Measurements from ENCODE around the gene ERC2.

Gene ERC2

DNA sequence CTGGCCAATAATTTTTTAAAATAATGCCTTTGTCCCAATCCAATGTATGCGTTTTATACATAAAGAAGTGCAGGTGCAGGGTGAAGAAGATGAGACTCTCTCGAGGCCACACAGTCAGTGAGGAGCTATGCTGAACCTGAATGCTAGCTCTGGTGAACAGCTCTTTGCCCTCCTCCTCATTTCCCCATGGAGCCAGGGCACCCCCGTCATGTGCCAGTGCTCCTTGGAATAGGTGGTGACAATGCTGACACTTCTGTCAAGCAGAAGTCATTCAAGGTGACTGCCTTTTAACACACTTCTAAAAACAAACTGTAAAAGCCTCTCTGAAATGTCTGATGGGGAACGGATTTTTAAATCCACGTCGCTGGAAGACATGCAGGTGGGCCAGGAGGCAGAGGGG is 818.7 kb downstream of the ERC2 start:
- no peak overlapping the region for H2AK5ac ChIP-seq (ENCODE audit: low read length)
- H4K91ac ChIP-seq (ENCODE audit: low read depth, low read length): no peak overlapping the region
- no peaks in the 10 kb centered on the region for H3K27me3 ChIP-seq (ENCODE audit: insufficient read depth, low read length)
- H4K8ac ChIP-seq (ENCODE audit: low read depth, low read length): no peak overlapping the region
- H3K14ac ChIP-seq (ENCODE audit: low read length): no peak overlapping the region
- no peak overlapping the region for H3K9ac ChIP-seq (ENCODE audit: low read length)
- peaks cover 3 to 6% of the 10 kb centered on the region in 2 experiments for H3K4me1 ChIP-seq (ENCODE audit: control insufficient read depth in 1 of 2, insufficient read depth in 2 of 2, low read length in 2 of 2)
- H3K9me3 ChIP-seq (ENCODE audit: insufficient read depth, low read depth, low read length): no peaks in the 10 kb centered on the region
- H3K18ac ChIP-seq (ENCODE audit: low read length): no peak overlapping the region
- H4K12ac ChIP-seq (ENCODE audit: low read depth, low read length): no peak overlapping the region
- DNase-seq: no peak
- no CpG with 5 or more reads among the region's 6 CpGs for WGBS (ENCODE audit: extremely low coverage, insufficient coverage, insufficient read length)
- no peaks in the 10 kb centered on the region for H3K36me3 ChIP-seq (ENCODE audit: control insufficient read depth in 1 of 2, insufficient read depth in 2 of 2, low read length in 2 of 2)
- H3K79me1 ChIP-seq (ENCODE audit: low read length): no peaks in the 10 kb centered on the region
- no peak overlapping the region for H3K27ac ChIP-seq (ENCODE audit: low read depth, low read length)
- H3K79me2 ChIP-seq (ENCODE audit: control insufficient read depth, insufficient read depth, low read length, poor library complexity): no peaks in the 10 kb centered on the region
- no peak overlapping the region for H2BK5ac ChIP-seq (ENCODE audit: low read depth, low read length, poor library complexity)
- H2AFZ ChIP-seq (ENCODE audit: insufficient read depth, low read length, poor library complexity): no peak overlapping the region
- H3K4ac ChIP-seq (ENCODE audit: low read depth, low read length): no peak overlapping the region
- H3K4me2 ChIP-seq (ENCODE audit: low read length): no peak overlapping the region
- no peak overlapping the region for H3K23ac ChIP-seq (ENCODE audit: low read length)
- H2BK12ac ChIP-seq (ENCODE audit: low read length): no peak overlapping the region
- H2BK120ac ChIP-seq (ENCODE audit: insufficient read depth, low read length, poor library complexity): no peak overlapping the region
- no peak overlapping the region for H3K4me3 ChIP-seq (ENCODE audit: low read depth, low read length)

DNA sequence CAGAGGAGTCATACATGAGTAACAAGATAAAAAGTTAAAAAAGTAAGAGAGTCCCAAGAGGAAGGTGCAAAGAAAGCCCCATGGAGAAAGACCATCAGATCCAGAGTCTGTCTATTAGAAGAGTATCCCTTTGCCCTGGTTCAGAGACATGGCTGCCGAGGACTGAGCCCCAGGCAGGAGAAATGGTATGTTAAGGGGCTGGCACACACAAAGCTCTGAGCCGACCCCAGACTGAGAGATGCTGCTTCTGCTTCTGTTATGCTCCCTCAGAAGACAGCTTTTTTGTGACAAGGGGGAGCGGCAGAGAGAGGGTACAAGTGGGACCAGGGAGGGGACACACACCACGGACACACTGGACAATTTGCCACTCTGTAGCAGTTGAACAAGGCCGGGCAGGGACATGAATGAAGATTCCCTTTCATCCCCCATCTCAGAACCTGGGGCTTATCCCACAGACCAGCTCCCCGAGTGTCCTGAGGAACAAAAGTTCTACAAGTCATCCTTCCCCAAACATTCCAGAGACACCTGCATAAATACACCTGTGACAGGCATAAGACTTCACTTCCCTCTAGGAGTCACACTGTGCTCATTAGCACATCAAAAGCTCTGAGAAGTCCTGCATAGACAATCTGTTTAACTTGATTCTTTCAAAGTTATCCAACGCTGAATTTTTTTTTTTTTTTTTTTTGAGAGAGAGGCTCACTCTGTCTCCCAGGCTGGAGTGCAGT is 819.5 kb downstream of the ERC2 start:
- no peak overlapping the region for H3K4me3 ChIP-seq (ENCODE audit: low read depth, low read length)
- no peak for DNase-seq
- no peaks in the 10 kb centered on the region for H3K9me3 ChIP-seq (ENCODE audit: insufficient read depth, low read depth, low read length)
- peaks cover 2% of the 10 kb centered on the region in 2 experiments for H3K4me1 ChIP-seq (ENCODE audit: control insufficient read depth in 1 of 2, insufficient read depth in 2 of 2, low read length in 2 of 2)
- no peak overlapping the region for H2AK5ac ChIP-seq (ENCODE audit: low read length)
- H3K27ac ChIP-seq (ENCODE audit: low read depth, low read length): no peak overlapping the region
- no peaks in the 10 kb centered on the region for H3K79me1 ChIP-seq (ENCODE audit: low read length)
- H3K27me3 ChIP-seq (ENCODE audit: insufficient read depth, low read length): no peaks in the 10 kb centered on the region
- H2BK120ac ChIP-seq (ENCODE audit: insufficient read depth, low read length, poor library complexity): no peak overlapping the region
- H3K4me2 ChIP-seq (ENCODE audit: low read length): no peak overlapping the region
- H3K79me2 ChIP-seq (ENCODE audit: control insufficient read depth, insufficient read depth, low read length, poor library complexity): no peaks in the 10 kb centered on the region
- no peak overlapping the region for H3K18ac ChIP-seq (ENCODE audit: low read length)
- no peak overlapping the region for H3K4ac ChIP-seq (ENCODE audit: low read depth, low read length)
- no peak overlapping the region for H2BK12ac ChIP-seq (ENCODE audit: low read length)
- WGBS (ENCODE audit: extremely low coverage, insufficient coverage, insufficient read length): no CpG with 5 or more reads among the region's 7 CpGs
- no peak overlapping the region for H4K12ac ChIP-seq (ENCODE audit: low read depth, low read length)
- H4K8ac ChIP-seq (ENCODE audit: low read depth, low read length): no peak overlapping the region
- no peak overlapping the region for H4K91ac ChIP-seq (ENCODE audit: low read depth, low read length)
- H2BK5ac ChIP-seq (ENCODE audit: low read depth, low read length, poor library complexity): no peak overlapping the region
- no peak overlapping the region for H3K9ac ChIP-seq (ENCODE audit: low read length)
- no peaks in the 10 kb centered on the region for H3K36me3 ChIP-seq (ENCODE audit: control insufficient read depth in 1 of 2, insufficient read depth in 2 of 2, low read length in 2 of 2)
- H3K23ac ChIP-seq (ENCODE audit: low read length): no peak overlapping the region
- H2AFZ ChIP-seq (ENCODE audit: insufficient read depth, low read length, poor library complexity): no peak overlapping the region
- no peak overlapping the region for H3K14ac ChIP-seq (ENCODE audit: low read length)

DNA sequence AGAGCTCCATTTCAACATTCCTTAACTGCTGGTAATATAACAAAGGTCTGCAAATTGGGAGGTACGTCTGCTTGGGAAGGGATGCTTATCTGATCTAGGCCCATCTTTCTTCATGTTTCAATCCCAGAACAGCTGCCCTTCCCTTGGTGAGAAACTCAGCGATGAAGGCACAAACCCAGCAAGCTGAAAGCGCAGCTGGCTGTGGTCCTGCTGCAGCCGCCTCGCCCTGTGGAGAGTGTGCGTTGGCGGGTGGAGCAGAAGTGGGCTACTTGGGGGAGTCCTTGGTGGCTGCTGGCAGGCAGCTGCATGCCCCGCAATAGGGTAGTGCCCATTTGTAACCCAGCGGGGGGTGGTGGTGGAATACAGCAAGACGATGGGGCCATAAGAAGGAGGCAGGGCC is 820.6 kb downstream of the ERC2 start:
- Histone ChIP-seq H3K27ac (ENCODE audit: low read depth, low read length) (no peak overlapping the region), H3K9ac (ENCODE audit: low read length) (no peak overlapping the region), H3K79me2 (ENCODE audit: control insufficient read depth, insufficient read depth, low read length, poor library complexity) (no peaks in the 10 kb centered on the region), H3K36me3 (ENCODE audit: control insufficient read depth in 1 of 2, insufficient read depth in 2 of 2, low read length in 2 of 2) (no peaks in the 10 kb centered on the region), H3K9me3 (ENCODE audit: insufficient read depth, low read depth, low read length) (no peaks in the 10 kb centered on the region), H3K4me3 (ENCODE audit: low read depth, low read length) (no peak overlapping the region), H3K4me2 (ENCODE audit: low read length) (no peak overlapping the region), H3K27me3 (ENCODE audit: insufficient read depth, low read length) (no peaks in the 10 kb centered on the region), H3K23ac (ENCODE audit: low read length) (no peak overlapping the region), H3K4me1 (ENCODE audit: control insufficient read depth in 1 of 2, insufficient read depth in 2 of 2, low read length in 2 of 2) (no peaks in the 10 kb centered on the region), H3K14ac (ENCODE audit: low read length) (no peak overlapping the region), H2AFZ (ENCODE audit: insufficient read depth, low read length, poor library complexity) (no peak overlapping the region), H4K8ac (ENCODE audit: low read depth, low read length) (no peak overlapping the region), H2AK5ac (ENCODE audit: low read length) (no peak overlapping the region), H2BK5ac (ENCODE audit: low read depth, low read length, poor library complexity) (no peak overlapping the region), H4K91ac (ENCODE audit: low read depth, low read length) (peak overlapping the region; percentile 2), H3K18ac (ENCODE audit: low read length) (no peak overlapping the region), H4K12ac (ENCODE audit: low read depth, low read length) (no peak overlapping the region), H2BK12ac (ENCODE audit: low read length) (no peak overlapping the region), H3K79me1 (ENCODE audit: low read length) (no peaks in the 10 kb centered on the region), H2BK120ac (ENCODE audit: insufficient read depth, low read length, poor library complexity) (no peak overlapping the region), H3K4ac (ENCODE audit: low read depth, low read length) (no peak overlapping the region)
- DNase-seq: no peak
- WGBS (ENCODE audit: extremely low coverage, insufficient coverage, insufficient read length): no CpG with 5 or more reads among the region's 10 CpGs

DNA sequence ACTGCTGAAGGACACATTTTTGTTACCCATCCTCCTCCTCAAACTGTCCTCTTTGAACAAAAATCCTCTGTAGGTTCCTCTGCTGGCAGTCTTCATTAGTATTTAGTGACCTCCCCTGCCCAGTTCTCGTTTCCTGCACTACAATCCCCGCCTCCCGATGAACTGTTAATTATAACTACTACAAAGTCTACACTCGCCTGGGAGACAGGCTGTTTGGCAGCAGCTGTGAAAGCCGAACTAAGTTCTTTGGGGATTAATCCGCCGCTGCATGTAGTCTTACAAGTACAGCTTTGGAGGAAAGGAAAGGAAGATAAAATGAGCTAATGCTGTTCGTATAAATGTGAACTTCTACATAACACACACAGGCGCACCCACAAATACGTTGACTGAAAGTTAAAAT is 821.2 kb downstream of the ERC2 start:
- Histone ChIP-seq H3K4me2 (ENCODE audit: low read length) (no peak overlapping the region), H3K18ac (ENCODE audit: low read length) (no peak overlapping the region), H3K36me3 (ENCODE audit: control insufficient read depth in 1 of 2, insufficient read depth in 2 of 2, low read length in 2 of 2) (no peaks in the 10 kb centered on the region), H3K27ac (ENCODE audit: low read depth, low read length) (no peak overlapping the region), H3K79me1 (ENCODE audit: low read length) (no peaks in the 10 kb centered on the region), H2BK5ac (ENCODE audit: low read depth, low read length, poor library complexity) (no peak overlapping the region), H3K9me3 (ENCODE audit: insufficient read depth, low read depth, low read length) (no peaks in the 10 kb centered on the region), H2AK5ac (ENCODE audit: low read length) (no peak overlapping the region), H3K9ac (ENCODE audit: low read length) (no peak overlapping the region), H3K4me3 (ENCODE audit: low read depth, low read length) (no peak overlapping the region), H3K4ac (ENCODE audit: low read depth, low read length) (no peak overlapping the region), H4K8ac (ENCODE audit: low read depth, low read length) (no peak overlapping the region), H2AFZ (ENCODE audit: insufficient read depth, low read length, poor library complexity) (no peak overlapping the region), H2BK120ac (ENCODE audit: insufficient read depth, low read length, poor library complexity) (no peak overlapping the region), H3K4me1 (ENCODE audit: control insufficient read depth in 1 of 2, insufficient read depth in 2 of 2, low read length in 2 of 2) (no peaks in the 10 kb centered on the region), H3K27me3 (ENCODE audit: insufficient read depth, low read length) (no peaks in the 10 kb centered on the region), H3K23ac (ENCODE audit: low read length) (no peak overlapping the region), H2BK12ac (ENCODE audit: low read length) (no peak overlapping the region), H3K14ac (ENCODE audit: low read length) (no peak overlapping the region), H3K79me2 (ENCODE audit: control insufficient read depth, insufficient read depth, low read length, poor library complexity) (no peaks in the 10 kb centered on the region), H4K12ac (ENCODE audit: low read depth, low read length) (no peak overlapping the region), H4K91ac (ENCODE audit: low read depth, low read length) (no peak overlapping the region)
- WGBS (ENCODE audit: extremely low coverage, insufficient coverage, insufficient read length): no CpG with 5 or more reads among the region's 10 CpGs
- DNase-seq: no peak
